ENCODE data around the gene MSI2. TPM values are rescaled to one million over a fixed set of nuclear protein-coding genes. Genes with fewer than 3 reads are reported as not detected.

MSI2 gene
- polyA plus RNA-seq, 1 of the 3 experiments (the other 2 are of a cell fraction): 24.1 TPM

- peaks cover 0 to 4% of the 10 kb centered on the region in 2 experiments for H3K36me3 ChIP-seq (replicated peaks in 1 of 2; ENCODE audit: control insufficient read depth in 1 of 2, insufficient read depth in 2 of 2, low read length in 1 of 2)
- H3F3A ChIP-seq (replicated peaks; ENCODE audit: insufficient read depth): peaks cover 10% of the 10 kb centered on the region
- no peaks in the 10 kb centered on the region for H4K20me1 ChIP-seq (ENCODE audit: insufficient read depth)
- no peak for TF ChIP-seq NRF1 (IDR thresholded peaks at IDR 0.05; ENCODE audit: low read depth, low read length)
- TF ChIP-seq CHD2 (IDR thresholded peaks at IDR 0.05; ENCODE audit: low read length, partially characterized antibody): no peak
- no peak for TF ChIP-seq TEAD4 (IDR thresholded peaks at IDR 0.05; ENCODE audit: borderline replicate concordance, insufficient read depth)
- TF ChIP-seq MXI1 (IDR thresholded peaks at IDR 0.05; ENCODE audit: low read depth, low read length): no peak
- TF ChIP-seq ELF1 (IDR thresholded peaks at IDR 0.05): no peak
- no peaks in the 10 kb centered on the region for H3K27me3 ChIP-seq (ENCODE audit: insufficient read depth)
- H3K79me2 ChIP-seq (ENCODE audit: insufficient read depth): no peaks in the 10 kb centered on the region
- ChIA-PET POLR2A (no interaction called here), CTCF (interaction anchor here (0.6 to 2.5 kb wide), 7 partner anchors 8 to 150 kb away, joined by 3 to 14 read pairs (median 5); no protein-coding TSS in a partner anchor)
- no peak overlapping the region for H3K9ac ChIP-seq
- H2AFZ ChIP-seq (ENCODE audit: low read depth): no peak overlapping the region
- no peaks in the 10 kb centered on the region for H3K9me2 ChIP-seq
- DNase-seq: no peak
- peak overlapping the region in 1 of 2 experiments; percentile 47; a peak in 2 of 4 replicates for H3K27ac ChIP-seq (ENCODE audit: low read depth in 2 of 2, low read length in 1 of 2)
- 97% methylated on average over 16 of the region's 16 CpGs for WGBS (ENCODE audit: low lambda C conversion rate)
- peaks cover 0 to 43% of the 10 kb centered on the region in 2 experiments; a peak in 2 of 4 replicates for H3K4me1 ChIP-seq (ENCODE audit: control insufficient read depth in 1 of 2, insufficient read depth in 2 of 2, low read depth in 1 of 2, low read length in 1 of 2)
- no peak overlapping the region for H3K4me3 ChIP-seq (ENCODE audit: low read depth in 2 of 2, low read length in 1 of 2)
- no peak overlapping the region for H3K4me2 ChIP-seq
- no peaks in the 10 kb centered on the region for H3K9me3 ChIP-seq
These were observed 426.4 kb downstream of the MSI2 start for GRCh38 chr17:57682701-57683100.

- no peak overlapping the region for H3K9ac ChIP-seq
- H2AFZ ChIP-seq (ENCODE audit: low read depth): no peak overlapping the region
- no peaks in the 10 kb centered on the region for H3K9me2 ChIP-seq
- peaks cover 0 to 2% of the 10 kb centered on the region in 2 experiments for H3K36me3 ChIP-seq (replicated peaks in 1 of 2; ENCODE audit: control insufficient read depth in 1 of 2, insufficient read depth in 2 of 2, low read length in 1 of 2)
- no peaks in the 10 kb centered on the region for H4K20me1 ChIP-seq (ENCODE audit: insufficient read depth)
- no peak for DNase-seq
- peaks cover 0 to 34% of the 10 kb centered on the region in 2 experiments; a peak in 2 of 4 replicates for H3K4me1 ChIP-seq (ENCODE audit: control insufficient read depth in 1 of 2, insufficient read depth in 2 of 2, low read depth in 1 of 2, low read length in 1 of 2)
- no peak for TF ChIP-seq FOXM1 (IDR thresholded peaks at IDR 0.05; ENCODE audit: low read depth)
- TF ChIP-seq RXRA (IDR thresholded peaks at IDR 0.05; ENCODE audit: borderline replicate concordance, low read depth): no peak
- TF ChIP-seq TCF12 (IDR thresholded peaks at IDR 0.05): no peak
- TF ChIP-seq RCOR1 (IDR thresholded peaks at IDR 0.05; ENCODE audit: low read length): no peak
- TF ChIP-seq MEF2A (IDR thresholded peaks at IDR 0.05; ENCODE audit: borderline replicate concordance, low read depth): no peak
- no peak for TF ChIP-seq RAD21 (IDR thresholded peaks at IDR 0.05; ENCODE audit: low read length)
- no peak for TF ChIP-seq CHD2 (IDR thresholded peaks at IDR 0.05; ENCODE audit: low read length, partially characterized antibody)
- TF ChIP-seq REST (IDR thresholded peaks at IDR 0.05; ENCODE audit: low read depth, low read length): no peak
- TF ChIP-seq FOSL2 (IDR thresholded peaks at IDR 0.05; ENCODE audit: borderline replicate concordance, low read depth): no peak
- TF ChIP-seq MAX (IDR thresholded peaks at IDR 0.05; ENCODE audit: low read depth): no peak
- TF ChIP-seq NRF1 (IDR thresholded peaks at IDR 0.05; ENCODE audit: low read depth, low read length): no peak
- no peak for TF ChIP-seq ELF1 (IDR thresholded peaks at IDR 0.05)
- TF ChIP-seq RFX5 (IDR thresholded peaks at IDR 0.05; ENCODE audit: low read length): no peak
- no peak for TF ChIP-seq USF2 (IDR thresholded peaks at IDR 0.05; ENCODE audit: borderline replicate concordance, low read depth, low read length)
- no peak for TF ChIP-seq ZBTB33 (IDR thresholded peaks at IDR 0.05; ENCODE audit: borderline replicate concordance, low read depth)
- POLR2A ChIA-PET: no interaction called here
- no peaks in the 10 kb centered on the region for H3K27me3 ChIP-seq (ENCODE audit: insufficient read depth)
- H3K9me3 ChIP-seq: no peaks in the 10 kb centered on the region
- no peak overlapping the region for H3K4me3 ChIP-seq (ENCODE audit: low read depth in 2 of 2, low read length in 1 of 2)
- peak overlapping the region in 1 of 2 experiments; percentile 97; a peak in 2 of 4 replicates for H3K27ac ChIP-seq (ENCODE audit: low read depth in 2 of 2, low read length in 1 of 2)
- no peaks in the 10 kb centered on the region for H3K79me2 ChIP-seq (ENCODE audit: insufficient read depth)
- CTCF ChIA-PET: interaction anchor here (0.6 to 4.8 kb wide), 13 partner anchors 13 to 564 kb away, joined by 3 to 20 read pairs (median 4); no protein-coding TSS in a partner anchor
- no peak overlapping the region for H3K4me2 ChIP-seq
- peaks cover 14% of the 10 kb centered on the region for H3F3A ChIP-seq (replicated peaks; ENCODE audit: insufficient read depth)
- WGBS (ENCODE audit: low lambda C conversion rate): 91% methylated on average over 13 of the region's 13 CpGs
These were observed 428.6 kb downstream of the MSI2 start for GRCh38 chr17:57684711-57685498.
